Gastrocnemius medialis (tissue), 4 donors: Measurements from ENCODE around the gene SSBP2. TPM values are rescaled to one million over a fixed set of nuclear protein-coding genes. Genes with fewer than 3 reads are reported as not detected.

Experiments
- ATAC-seq, 2 donors: fragments of 150-250 bp; one replicate each; pipeline ENCODE4 v1.9.1; 2016
- DNase-seq, 2 donors: peaks; one replicate each; pipeline ENCODE4 v3.0.0-alpha.2; 2019
- H3K27ac ChIP-seq, 4 donors: fragments of 200-600 bp; sonication (generic); 1 replicate in 1 of 4; 2 replicates in 3 of 4; pipeline ENCODE4 v1.5.1; 2016 to 2018; ENCODE audit warnings: mild to moderate bottlenecking in 2 of 4, moderate library complexity in 1 of 4
- H3K27me3 ChIP-seq, 3 donors: fragments of 200-600 bp; sonication (generic) in 2 of 3; 1 replicate in 1 of 3; 2 replicates in 2 of 3; pipeline versions ENCODE4 v1.5.1 to v1.6.0; 2016 to 2019; ENCODE audit warnings: mild to moderate bottlenecking in 1 of 3, moderate library complexity in 1 of 3
- H3K36me3 ChIP-seq, 2 donors: fragments of 200-600 bp; sonication (generic) in 1 of 2; one replicate each; pipeline ENCODE4 v1.5.1; 2017 to 2018
- H3K4me1 ChIP-seq, 2 donors: fragments of 200-600 bp; sonication (generic) in 1 of 2; one replicate each; pipeline ENCODE4 v1.5.1; 2016 to 2017; ENCODE audit warnings: mild to moderate bottlenecking in 2 of 2
- H3K4me3 ChIP-seq, 4 donors: fragments of 200-600 bp; sonication (generic) in 3 of 4; 1 replicate in 1 of 4; 2 replicates in 3 of 4; pipeline ENCODE4 v1.5.1; 2016 to 2019; ENCODE audit warnings: mild to moderate bottlenecking in 2 of 4
- H3K9me3 ChIP-seq, 3 donors: fragments of 200-600 bp; sonication (generic) in 2 of 3; 1 replicate in 1 of 3; 2 replicates in 2 of 3; pipeline ENCODE4 v1.5.1; 2016 to 2019
- CTCF ChIP-seq, 5 experiments: fragments of 450-650 bp in 3 of 5; fragments of 200-600 bp in 2 of 5; sonication (generic) in 2 of 5; IDR thresholded peaks in 4 of 5; conservative IDR thresholded peaks in 1 of 5; 1 replicate in 4 of 5; 2 replicates in 1 of 5; pipeline ENCODE4 v1.5.1; 2016 to 2019; ENCODE audit warnings: antibody characterized with exemption in 5 of 5, mild to moderate bottlenecking in 3 of 5, moderate library complexity in 3 of 5
- POLR2A ChIP-seq, 2 donors: fragments of 450-650 bp; IDR thresholded peaks; one replicate each; pipeline ENCODE4 v1.6.1; 2017; ENCODE audit warnings: antibody characterized with exemption in 2 of 2, mild to moderate bottlenecking in 2 of 2, moderate library complexity in 2 of 2
- in situ Hi-C, 4 donors: fragments of 200-750 bp; cut with MboI; loops; one replicate each; pipeline versions ENCODE4 v1.15.0 to v1.8.0; 2017; ENCODE audit warnings: low sequenced_read_pairs in 4 of 4
- intact Hi-C: fragments of 100-400 bp; cut with DNase I; formaldehyde crosslinking; loops from one replicate; pipeline ENCODE4 v1.15.1; 2023; ENCODE audit warnings: low total_unique reads
- total RNA-seq, 4 donors: library from RNA; depleted of rRNA; stranded (reverse); fragments of >200 nt; gene quantifications; one replicate each; pipeline versions ENCODE4 v1.1.0 to v1.2.3, GENCODE V29; 2016

The SSBP2 gene
- total RNA-seq, 4 donors from 2014 or later: 30.4 to 66.5 (median 40.5) TPM

GRCh38 chr5:81639556-81639955 is 111.3 kb downstream of the SSBP2 start:
- intact Hi-C loops: no loop called here
- no peaks in the 10 kb centered on the region for H3K27me3 ChIP-seq
- in situ Hi-C loops: no loop called here
- H3K4me1 ChIP-seq: peaks cover 0 to 3% of the 10 kb centered on the region in 2 donors
- H3K27ac ChIP-seq: no peak overlapping the region
- TF ChIP-seq POLR2A (IDR thresholded peaks at IDR 0.05): no peak
- DNase-seq: no peak
- no peaks in the 10 kb centered on the region for H3K9me3 ChIP-seq
- H3K4me3 ChIP-seq: no peak overlapping the region
- peaks cover 0 to 6% of the 10 kb centered on the region in 2 donors for H3K36me3 ChIP-seq
- no peak for ATAC-seq

GRCh38 chr5:81638471-81638870 is 112.4 kb downstream of the SSBP2 start:
- peaks cover 0 to 9% of the 10 kb centered on the region in 2 donors for H3K36me3 ChIP-seq
- ATAC-seq (no peak), DNase-seq (no peak)
- in situ Hi-C loops: no loop called here
- peaks cover 0 to 3% of the 10 kb centered on the region in 2 donors for H3K4me1 ChIP-seq
- H3K4me3 ChIP-seq: no peak overlapping the region
- TF ChIP-seq CTCF (IDR thresholded peaks at IDR 0.05 in 4 of 5, conservative IDR thresholded peaks at IDR 0.05 in 1 of 5) (no peak), POLR2A (IDR thresholded peaks at IDR 0.05) (no peak)
- H3K9me3 ChIP-seq: no peaks in the 10 kb centered on the region
- intact Hi-C loops: no loop called here
- no peak overlapping the region for H3K27ac ChIP-seq
- no peaks in the 10 kb centered on the region for H3K27me3 ChIP-seq

- Histone ChIP-seq H3K27ac (no peak overlapping the region), H3K36me3 (peaks cover 0 to 9% of the 10 kb centered on the region in 2 donors), H3K27me3 (no peaks in the 10 kb centered on the region), H3K4me3 (no peak overlapping the region), H3K9me3 (no peaks in the 10 kb centered on the region), H3K4me1 (no peaks in the 10 kb centered on the region)
- in situ Hi-C loops: no loop called here
- TF ChIP-seq CTCF (IDR thresholded peaks at IDR 0.05 in 4 of 5, conservative IDR thresholded peaks at IDR 0.05 in 1 of 5) (no peak), POLR2A (IDR thresholded peaks at IDR 0.05) (no peak)
- DNase-seq (no peak), ATAC-seq (no peak)
- intact Hi-C loops: no loop called here
Observed at GRCh38 chr5:81633891-81634290, 117.0 kb downstream of the SSBP2 start.

GRCh38 chr5:81633471-81633870 is 117.4 kb downstream of the SSBP2 start:
- peaks cover 0 to 9% of the 10 kb centered on the region in 2 donors for H3K36me3 ChIP-seq
- no peak for DNase-seq
- ATAC-seq: no peak

GRCh38 chr5:81632679-81633078 is 118.2 kb downstream of the SSBP2 start:
- Histone ChIP-seq H3K4me1 (no peaks in the 10 kb centered on the region), H3K27ac (no peak overlapping the region), H3K9me3 (no peaks in the 10 kb centered on the region), H3K27me3 (no peaks in the 10 kb centered on the region), H3K36me3 (peaks cover 0 to 9% of the 10 kb centered on the region in 2 donors), H3K4me3 (no peak overlapping the region)
- intact Hi-C loops: no loop called here
- DNase-seq (no peak), ATAC-seq (no peak)
- in situ Hi-C loops: no loop called here
- no peak for TF ChIP-seq POLR2A (IDR thresholded peaks at IDR 0.05)
- TF ChIP-seq CTCF (IDR thresholded peaks at IDR 0.05 in 4 of 5, conservative IDR thresholded peaks at IDR 0.05 in 1 of 5): no peak

More at GRCh38 chr5:81633471-81633870, 117.4 kb downstream of the SSBP2 start:
- Histone ChIP-seq H3K9me3 (no peaks in the 10 kb centered on the region), H3K27me3 (no peaks in the 10 kb centered on the region), H3K4me3 (no peak overlapping the region), H3K27ac (no peak overlapping the region), H3K4me1 (no peaks in the 10 kb centered on the region)
- in situ Hi-C loops (no loop called here), intact Hi-C loops (no loop called here)
- TF ChIP-seq POLR2A (IDR thresholded peaks at IDR 0.05): no peak
- no peak for TF ChIP-seq CTCF (IDR thresholded peaks at IDR 0.05 in 4 of 5, conservative IDR thresholded peaks at IDR 0.05 in 1 of 5)
